ENCODE results near the gene ASCL2.

- TF ChIP-seq EZH2 (IDR thresholded peaks at IDR 0.05; ENCODE audit: borderline replicate concordance, low read depth, low read length, severe bottlenecking), result no peak
- TF ChIP-seq MYC (IDR thresholded peaks at IDR 0.05; ENCODE audit: low read depth, low read length), result no peak
- TF ChIP-seq CTCF (IDR thresholded peaks at IDR 0.05; ENCODE audit: extremely low read depth in 1 of 2, insufficient read depth in 1 of 2, low read depth in 1 of 2, low read length in 2 of 2), result no peak
- TF ChIP-seq POLR2AphosphoS5 (IDR thresholded peaks at IDR 0.05; ENCODE audit: insufficient read depth, low read depth, low read length), result no peak
- TF ChIP-seq MAX (IDR thresholded peaks at IDR 0.05; ENCODE audit: insufficient read depth, insufficient read length), result no peak
Measured at GRCh38 chr11:2263724-2264360, 6.5 kb downstream of the ASCL2 start.

Data from endothelial cell of umbilical vein (primary cell).